Measurements from ENCODE around the gene KCNJ1. TPM values are rescaled to one million over a fixed set of nuclear protein-coding genes. Genes with fewer than 3 reads are reported as not detected.

KCNJ1 gene
- total RNA-seq, 2 experiments from 2014 or later = 0.06 to 0.11 TPM

GRCh38 chr11:128840137-128840536 lies 27.0 kb downstream of the KCNJ1 start:
- ChIA-PET CTCF (ENCODE audit: unreplicated experiment) (interaction anchor here (0.6 kb wide), 1 partner anchor 8 kb away, joined by 3 read pairs; no protein-coding TSS in a partner anchor), POLR2A (interaction anchor here (2.9 kb wide), 1 partner anchor 9 kb away, joined by 12 read pairs; no protein-coding TSS in a partner anchor)
- intact Hi-C loops (cut with micrococcal nuclease; ENCODE audit: unreplicated experiment) = loop anchor here (5.0 kb wide), 1 partner anchor 368 kb away; no protein-coding TSS in a partner anchor

GRCh38 chr11:128839081-128839480 lies 28.0 kb downstream of the KCNJ1 start:
- no peaks in the 10 kb centered on the region for H3K79me2 ChIP-seq (ENCODE audit: insufficient read depth, low read depth, low read length)
- ChIA-PET POLR2A (no interaction called here), CTCF (ENCODE audit: unreplicated experiment) (no interaction called here)
- H3K36me3 ChIP-seq (ENCODE audit: insufficient read depth, low read length) = no peaks in the 10 kb centered on the region
- H4K20me1 ChIP-seq (ENCODE audit: insufficient read depth, low read length) = no peaks in the 10 kb centered on the region
- H3K4me3 ChIP-seq (ENCODE audit: low read depth, low read length, poor library complexity, severe bottlenecking) = no peak overlapping the region
- no peaks in the 10 kb centered on the region for H3K9me2 ChIP-seq (ENCODE audit: insufficient read depth, low read length)
- TF ChIP-seq EZH2phosphoT487 (IDR thresholded peaks at IDR 0.05; ENCODE audit: borderline replicate concordance, low read depth, low read length) (no peak), CTCF (conservative IDR thresholded peaks at IDR 0.05; ENCODE audit: low read length) (no peak)
- DNase-seq (ENCODE audit: low spot score) = no peak
- no TSS peak for BruUV-seq (replicated peaks)
- H2AFZ ChIP-seq (ENCODE audit: low read length) = no peak overlapping the region
- intact Hi-C loops (cut with micrococcal nuclease; ENCODE audit: unreplicated experiment) = no loop called here
- H3K9me3 ChIP-seq (ENCODE audit: low read length) = no peaks in the 10 kb centered on the region
- peaks cover 83% of the 10 kb centered on the region for H3K4me1 ChIP-seq (ENCODE audit: insufficient read depth, low read length, poor library complexity, severe bottlenecking)
- no peak overlapping the region for H3K27ac ChIP-seq (ENCODE audit: low read depth, low read length, poor library complexity, severe bottlenecking)
- H3K4me2 ChIP-seq (ENCODE audit: low read length) = no peak overlapping the region

More at GRCh38 chr11:128840137-128840536, 27.0 kb downstream of the KCNJ1 start:
- Histone ChIP-seq H3K79me2 (ENCODE audit: insufficient read depth, low read depth, low read length) (no peaks in the 10 kb centered on the region), H2AFZ (ENCODE audit: low read length) (no peak overlapping the region; the same call in 1 of the 2 replicates), H3K9me2 (ENCODE audit: insufficient read depth, low read length) (no peaks in the 10 kb centered on the region), H3K27ac (ENCODE audit: low read depth, low read length, poor library complexity, severe bottlenecking) (peak overlapping the region; percentile 96), H3K36me3 (ENCODE audit: insufficient read depth, low read length) (no peaks in the 10 kb centered on the region), H3K4me1 (ENCODE audit: insufficient read depth, low read length, poor library complexity, severe bottlenecking) (peaks cover 86% of the 10 kb centered on the region), H4K20me1 (ENCODE audit: insufficient read depth, low read length) (no peaks in the 10 kb centered on the region), H3K4me3 (ENCODE audit: low read depth, low read length, poor library complexity, severe bottlenecking) (no peak overlapping the region), H3K9me3 (ENCODE audit: low read length) (no peaks in the 10 kb centered on the region), H3K4me2 (ENCODE audit: low read length) (peak overlapping the region; percentile 59; the same call in 1 of the 2 replicates)
- TF ChIP-seq EZH2phosphoT487 (IDR thresholded peaks at IDR 0.05; ENCODE audit: borderline replicate concordance, low read depth, low read length) (no peak), CTCF (conservative IDR thresholded peaks at IDR 0.05; ENCODE audit: low read length) (no peak)
- BruUV-seq (replicated peaks) = no TSS peak
- DNase-seq (ENCODE audit: low spot score) = no peak

- peak overlapping the region; percentile 47; the same call in 1 of the 2 replicates for H2AFZ ChIP-seq (ENCODE audit: low read length)
- CTCF ChIA-PET (ENCODE audit: unreplicated experiment) = no interaction called here
- TF ChIP-seq EZH2phosphoT487 (IDR thresholded peaks at IDR 0.05; ENCODE audit: borderline replicate concordance, low read depth, low read length) = no peak
- no peak for TF ChIP-seq CTCF (conservative IDR thresholded peaks at IDR 0.05; ENCODE audit: low read length)
- DNase-seq (ENCODE audit: low spot score) = peak; percentile 33
- no peak overlapping the region for H3K4me3 ChIP-seq (ENCODE audit: low read depth, low read length, poor library complexity, severe bottlenecking)
- peak overlapping the region; percentile 27; the same call in 1 of the 2 replicates for H3K4me2 ChIP-seq (ENCODE audit: low read length)
- POLR2A ChIA-PET = no interaction called here
- intact Hi-C loops (cut with micrococcal nuclease; ENCODE audit: unreplicated experiment) = no loop called here
- H3K36me3 ChIP-seq (ENCODE audit: insufficient read depth, low read length) = no peaks in the 10 kb centered on the region
- no peaks in the 10 kb centered on the region for H3K9me3 ChIP-seq (ENCODE audit: low read length)
- H3K79me2 ChIP-seq (ENCODE audit: insufficient read depth, low read depth, low read length) = no peaks in the 10 kb centered on the region
- BruUV-seq (replicated peaks) = no TSS peak
- H4K20me1 ChIP-seq (ENCODE audit: insufficient read depth, low read length) = no peaks in the 10 kb centered on the region
- no peak overlapping the region for H3K27ac ChIP-seq (ENCODE audit: low read depth, low read length, poor library complexity, severe bottlenecking)
- H3K4me1 ChIP-seq (ENCODE audit: insufficient read depth, low read length, poor library complexity, severe bottlenecking) = peaks cover 83% of the 10 kb centered on the region
- H3K9me2 ChIP-seq (ENCODE audit: insufficient read depth, low read length) = no peaks in the 10 kb centered on the region
Measured at GRCh38 chr11:128837627-128838026, 29.5 kb downstream of the KCNJ1 start.
